H9 (cell line): ENCODE measurements around the gene ERCC6L2. TPM values are rescaled to one million over a fixed set of nuclear protein-coding genes. Genes with fewer than 3 reads are reported as not detected.

Experiments
- DNase-seq: peaks from one replicate; pipeline ENCODE4 v3.0.0-alpha.2; 2017
- H2AFZ ChIP-seq: one replicate; pipeline ENCODE4 v1.6.1; 2013; ENCODE audit warnings: mild to moderate bottlenecking, low read length, control low read depth, moderate library complexity
- H2AK5ac ChIP-seq: 2 replicates; pipeline ENCODE4 v1.6.1; 2013; ENCODE audit warnings: low read length, control low read depth, mixed read lengths; ENCODE audit not compliant: insufficient read length
- H2BK120ac ChIP-seq: one replicate; pipeline ENCODE4 v1.6.1; 2013; ENCODE audit warnings: low read depth, mild to moderate bottlenecking, low read length, control low read depth, inconsistent platforms; ENCODE audit not compliant: poor library complexity, severe bottlenecking
- H2BK12ac ChIP-seq: 2 replicates; pipeline ENCODE4 v1.6.1; 2013; ENCODE audit warnings: low read length, control low read depth, mixed read lengths, low read depth; ENCODE audit not compliant: insufficient read length
- H2BK15ac ChIP-seq: 2 replicates; pipeline ENCODE4 v1.6.1; 2013; ENCODE audit warnings: low read depth, low read length, control low read depth
- H2BK20ac ChIP-seq: one replicate; pipeline ENCODE4 v1.6.1; 2013; ENCODE audit warnings: low read depth, mild to moderate bottlenecking, low read length, control low read depth, inconsistent platforms; ENCODE audit not compliant: poor library complexity, severe bottlenecking
- H2BK5ac ChIP-seq: 2 replicates; pipeline ENCODE4 v1.6.1; 2013; ENCODE audit warnings: low read length, control low read depth, mixed read lengths; ENCODE audit not compliant: insufficient read length
- H3K14ac ChIP-seq: 2 replicates; pipeline ENCODE4 v1.6.1; 2013; ENCODE audit warnings: low read length, control low read depth; ENCODE audit not compliant: insufficient read depth
- H3K18ac ChIP-seq: 2 replicates; pipeline ENCODE4 v1.6.1; 2013; ENCODE audit warnings: low read depth, mild to moderate bottlenecking, mixed read lengths, low read length, control low read depth; ENCODE audit not compliant: insufficient read length
- H3K23ac ChIP-seq: 2 replicates; pipeline ENCODE4 v1.6.1; 2013; ENCODE audit warnings: low read length, control low read depth, mixed read lengths, low read depth; ENCODE audit not compliant: insufficient read length
- H3K23me2 ChIP-seq: 2 replicates; pipeline ENCODE4 v1.6.1; 2013; ENCODE audit warnings: low read depth, mild to moderate bottlenecking, mixed read lengths, low read length, control low read depth; ENCODE audit not compliant: insufficient read length, poor library complexity, severe bottlenecking
- H3K27ac ChIP-seq: 2 replicates; pipeline ENCODE4 v1.5.1; 2013; ENCODE audit warnings: low read length, control low read depth, mixed read lengths, low read depth; ENCODE audit not compliant: insufficient read length
- H3K27me3 ChIP-seq: 2 replicates; pipeline ENCODE4 v1.6.1; 2013; ENCODE audit warnings: low read length, control low read depth, inconsistent platforms; ENCODE audit not compliant: insufficient read depth
- H3K4ac ChIP-seq: 2 replicates; pipeline ENCODE4 v1.6.1; 2013; ENCODE audit warnings: low read depth, mild to moderate bottlenecking, control low read depth, inconsistent platforms, low read length, moderate library complexity
- H3K4me1 ChIP-seq: 2 replicates; pipeline ENCODE4 v1.6.1; 2013; ENCODE audit warnings: low read length, control low read depth, inconsistent platforms; ENCODE audit not compliant: insufficient read depth
- H3K4me2 ChIP-seq: 2 replicates; pipeline ENCODE4 v1.6.1; 2013; ENCODE audit warnings: low read length, control low read depth, mixed read lengths; ENCODE audit not compliant: insufficient read length, insufficient read depth
- H3K56ac ChIP-seq: 2 replicates; pipeline ENCODE4 v1.6.1; 2013; ENCODE audit warnings: low read depth, mild to moderate bottlenecking, mixed read lengths, low read length, control low read depth; ENCODE audit not compliant: insufficient read length
- H3K79me1 ChIP-seq: 2 replicates; pipeline ENCODE4 v1.6.1; 2013; ENCODE audit warnings: low read depth, mild to moderate bottlenecking, moderate library complexity, low read length, control low read depth, inconsistent platforms; ENCODE audit not compliant: insufficient read depth, poor library complexity, severe bottlenecking
- H3K79me2 ChIP-seq: 2 replicates; pipeline ENCODE4 v1.6.1; 2013; ENCODE audit warnings: low read length, control low read depth, inconsistent platforms; ENCODE audit not compliant: insufficient read depth
- H3K9ac ChIP-seq: 2 replicates; pipeline ENCODE4 v1.6.1; 2013; ENCODE audit warnings: low read length, control low read depth, mixed read lengths; ENCODE audit not compliant: insufficient read length; ENCODE audit errors: extremely low read depth
- H3K9me3 ChIP-seq: one replicate; pipeline ENCODE4 v1.6.1; 2013; ENCODE audit warnings: low read depth, low read length, inconsistent platforms; ENCODE audit not compliant: control insufficient read depth
- H3T11ph ChIP-seq: one replicate; pipeline ENCODE4 v1.6.1; 2013; ENCODE audit warnings: mild to moderate bottlenecking, low read length, control low read depth, inconsistent platforms
- H4K20me1 ChIP-seq: one replicate; pipeline ENCODE4 v1.6.1; 2013; ENCODE audit not compliant: control insufficient read depth, insufficient read length, insufficient read depth
- H4K5ac ChIP-seq: 2 replicates; pipeline ENCODE4 v1.6.1; 2013; ENCODE audit warnings: low read depth, mild to moderate bottlenecking, mixed read lengths, low read length, control low read depth; ENCODE audit not compliant: insufficient read length
- H4K8ac ChIP-seq: replicated peaks from 2 replicates; pipeline ENCODE4 v1.6.1; 2013; ENCODE audit warnings: low read length, control low read depth, mixed read lengths, low read depth; ENCODE audit not compliant: insufficient read length
- H4K91ac ChIP-seq: 2 replicates; pipeline ENCODE4 v1.6.1; 2013; ENCODE audit warnings: low read depth, mild to moderate bottlenecking, moderate library complexity, mixed read lengths, low read length, control low read depth; ENCODE audit not compliant: insufficient read length
- H3K27ac Mint-ChIP-seq, 3 experiments: 2 replicates in 2 of 3; 3 replicates in 1 of 3; pipeline ENCODE4 v1.8.0; 2020 to 2021; ENCODE audit warnings: mixed read lengths in 3 of 3, mild to moderate bottlenecking in 1 of 3, moderate library complexity in 1 of 3
- H3K27me3 Mint-ChIP-seq: 2 replicates; pipeline ENCODE4 v1.8.0; 2021; ENCODE audit warnings: low read depth, mild to moderate bottlenecking, moderate library complexity, mixed read lengths
- H3K36me3 Mint-ChIP-seq, 3 experiments: 2 replicates in 2 of 3; 3 replicates in 1 of 3; pipeline ENCODE4 v1.8.0; 2020 to 2021; ENCODE audit warnings: low read depth in 3 of 3, mixed read lengths in 3 of 3; ENCODE audit not compliant: insufficient read depth in 1 of 3
- H3K4me1 Mint-ChIP-seq, 2 experiments: 2 replicates each; pipeline ENCODE4 v1.8.0; 2020; ENCODE audit warnings: mixed read lengths in 2 of 2
- H3K4me3 Mint-ChIP-seq, 2 experiments: 2 replicates in 1 of 2; 3 replicates in 1 of 2; pipeline ENCODE4 v1.8.0; 2020 to 2021; ENCODE audit warnings: mild to moderate bottlenecking in 2 of 2, mixed read lengths in 2 of 2, moderate library complexity in 1 of 2
- H3K9me3 Mint-ChIP-seq, 2 experiments: 2 replicates in 1 of 2; 3 replicates in 1 of 2; pipeline ENCODE4 v1.8.0; 2020; ENCODE audit warnings: mild to moderate bottlenecking in 2 of 2, mixed read lengths in 2 of 2, moderate library complexity in 1 of 2
- CTCF ChIP-seq: fragments of 200-600 bp; sonication (generic); conservative IDR thresholded peaks from 3 replicates; pipeline ENCODE4 v1.8.0; 2021; ENCODE audit warnings: antibody characterized with exemption, mild to moderate bottlenecking
- WGBS: extraction: QIAGEN DNeasy Blood & Tissue Kit; methylation state at CpG from one replicate; pipeline ENCODE4 v1.1.7; 2013; ENCODE audit warnings: missing lambda C conversion rate, low lambda C conversion rate, mixed read lengths; ENCODE audit not compliant: insufficient read length; ENCODE audit errors: extremely low coverage; 5-methylcytosine and 5-hydroxymethylcytosine counted together
- total RNA-seq: library from RNA; stranded (reverse); gene quantifications from 2 replicates; pipeline ENCODE4 v1.2.1, GENCODE V29; 2021

Gene ERCC6L2
- total RNA-seq, 1 experiment from 2014 or later: 57.7 TPM

- H3K14ac ChIP-seq: no peak overlapping the region
- H3K23me2 ChIP-seq: no peaks in the 10 kb centered on the region
- H3K9me3 ChIP-seq: no peaks in the 10 kb centered on the region
- H3K23ac ChIP-seq: no peak overlapping the region
- H3K9ac ChIP-seq: no peak overlapping the region
- TF ChIP-seq CTCF: no peak
- H4K20me1 ChIP-seq: no peaks in the 10 kb centered on the region
- H3K4ac ChIP-seq: no peak overlapping the region
- no peak overlapping the region for H2BK15ac ChIP-seq
- no peak overlapping the region for H4K5ac ChIP-seq
- Mint-ChIP-seq H3K27ac (no peak overlapping the region), H3K27me3 (no peaks in the 10 kb centered on the region; the same call in none of the 2 replicates), H3K4me3 (no peak overlapping the region), H3K9me3 (no peaks in the 10 kb centered on the region), H3K4me1 (no peaks in the 10 kb centered on the region), H3K36me3 (no peaks in the 10 kb centered on the region)
- no peak overlapping the region for H4K8ac ChIP-seq
- no peaks in the 10 kb centered on the region for H3K79me1 ChIP-seq
- no peak overlapping the region for H3K27ac ChIP-seq
- no peak overlapping the region for H3K4me2 ChIP-seq
- H2AK5ac ChIP-seq: no peak overlapping the region
- H2BK20ac ChIP-seq: no peak overlapping the region
- WGBS: no CpG with 5 or more reads among the region's 8 CpGs
- H3K4me1 ChIP-seq: no peaks in the 10 kb centered on the region
- H3K18ac ChIP-seq: no peak overlapping the region
- no peak overlapping the region for H3T11ph ChIP-seq
- no peak overlapping the region for H2BK12ac ChIP-seq
- H3K79me2 ChIP-seq: no peaks in the 10 kb centered on the region
- H3K27me3 ChIP-seq: no peaks in the 10 kb centered on the region
- H2AFZ ChIP-seq: no peak overlapping the region
- no peak for DNase-seq
- H2BK120ac ChIP-seq: no peak overlapping the region
- H4K91ac ChIP-seq: no peak overlapping the region
- no peak overlapping the region for H2BK5ac ChIP-seq
- H3K56ac ChIP-seq: no peak overlapping the region
Measured at GRCh38 chr9:95826183-95826838, 49.2 kb upstream of the ERCC6L2 start.
